Measurements from ENCODE around the gene RPS19BP1. TPM values are rescaled to one million over a fixed set of nuclear protein-coding genes. Genes with fewer than 3 reads are reported as not detected.

RPS19BP1 gene
- total RNA-seq, 1 experiment from 2014 or later: 97.2 TPM

DNA sequence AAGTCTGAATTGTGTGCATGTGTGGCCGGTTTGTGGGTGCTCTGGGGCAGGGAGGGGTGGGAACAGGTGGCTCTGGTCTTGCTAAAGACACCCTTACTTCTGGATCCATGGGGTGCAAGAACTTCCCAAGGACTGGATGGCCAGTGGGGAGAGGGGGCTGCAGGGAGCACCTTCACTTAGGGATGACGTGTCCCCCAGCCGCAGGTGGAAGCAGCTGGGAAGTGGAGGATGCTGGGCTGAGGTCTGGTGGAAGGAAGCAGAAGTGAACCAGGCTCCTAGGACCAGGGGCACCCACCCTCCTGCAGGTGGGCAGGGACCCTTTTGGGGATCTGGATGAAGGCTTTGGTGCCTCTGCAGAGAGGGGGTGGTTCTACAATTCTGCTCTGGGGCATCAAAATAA, 40.4 kb downstream of the RPS19BP1 start:
- BruUV-seq (replicated peaks): no TSS peak
- Histone ChIP-seq H3K27ac (ENCODE audit: low read depth, low read length, poor library complexity, severe bottlenecking) (no peak overlapping the region), H3K4me1 (ENCODE audit: insufficient read depth, low read length, poor library complexity, severe bottlenecking) (no peaks in the 10 kb centered on the region), H3K36me3 (ENCODE audit: insufficient read depth, low read length, poor library complexity, severe bottlenecking) (no peaks in the 10 kb centered on the region), H3K4me3 (ENCODE audit: low read depth, low read length, poor library complexity, severe bottlenecking) (no peak overlapping the region), H3K27me3 (replicated peaks; ENCODE audit: insufficient read depth, low read depth, low read length, poor library complexity) (no peaks in the 10 kb centered on the region), H3K9me3 (ENCODE audit: low read depth, low read length, poor library complexity, severe bottlenecking) (no peaks in the 10 kb centered on the region)
- intact Hi-C loops (cut with micrococcal nuclease; ENCODE audit: unreplicated experiment): no loop called here
- DNase-seq (ENCODE audit: low spot score): no peak
- TF ChIP-seq EZH2 (IDR thresholded peaks at IDR 0.05; ENCODE audit: borderline replicate concordance, low read depth, low read length, poor library complexity, severe bottlenecking) (no peak), CTCF (conservative IDR thresholded peaks at IDR 0.05; ENCODE audit: low read depth, low read length) (no peak)
- ChIA-PET CTCF (interaction anchor here (0.6 kb wide), 1 partner anchor 533 kb away, joined by 5 read pairs; no protein-coding TSS in a partner anchor), POLR2A (ENCODE audit: low non-redundant PET) (no interaction called here)

GRCh38 chr22:39491696-39492095, 40.9 kb downstream of the RPS19BP1 start:
- intact Hi-C loops (cut with micrococcal nuclease; ENCODE audit: unreplicated experiment): no loop called here
- ChIA-PET CTCF (interaction anchor here (0.6 to 1.6 kb wide), 2 partner anchors 37 to 534 kb away, joined by 5 to 7 read pairs; no protein-coding TSS in a partner anchor), POLR2A (ENCODE audit: low non-redundant PET) (no interaction called here)
- Histone ChIP-seq H3K27ac (ENCODE audit: low read depth, low read length, poor library complexity, severe bottlenecking) (no peak overlapping the region), H3K4me3 (ENCODE audit: low read depth, low read length, poor library complexity, severe bottlenecking) (no peak overlapping the region), H3K9me3 (ENCODE audit: low read depth, low read length, poor library complexity, severe bottlenecking) (no peaks in the 10 kb centered on the region), H3K27me3 (replicated peaks; ENCODE audit: insufficient read depth, low read depth, low read length, poor library complexity) (no peaks in the 10 kb centered on the region), H3K36me3 (ENCODE audit: insufficient read depth, low read length, poor library complexity, severe bottlenecking) (no peaks in the 10 kb centered on the region), H3K4me1 (ENCODE audit: insufficient read depth, low read length, poor library complexity, severe bottlenecking) (no peaks in the 10 kb centered on the region)
- TF ChIP-seq CTCF (conservative IDR thresholded peaks at IDR 0.05; ENCODE audit: low read depth, low read length): no peak
- no peak for TF ChIP-seq EZH2 (IDR thresholded peaks at IDR 0.05; ENCODE audit: borderline replicate concordance, low read depth, low read length, poor library complexity, severe bottlenecking)
- no TSS peak for BruUV-seq (replicated peaks)
- no peak for DNase-seq (ENCODE audit: low spot score)

DNA sequence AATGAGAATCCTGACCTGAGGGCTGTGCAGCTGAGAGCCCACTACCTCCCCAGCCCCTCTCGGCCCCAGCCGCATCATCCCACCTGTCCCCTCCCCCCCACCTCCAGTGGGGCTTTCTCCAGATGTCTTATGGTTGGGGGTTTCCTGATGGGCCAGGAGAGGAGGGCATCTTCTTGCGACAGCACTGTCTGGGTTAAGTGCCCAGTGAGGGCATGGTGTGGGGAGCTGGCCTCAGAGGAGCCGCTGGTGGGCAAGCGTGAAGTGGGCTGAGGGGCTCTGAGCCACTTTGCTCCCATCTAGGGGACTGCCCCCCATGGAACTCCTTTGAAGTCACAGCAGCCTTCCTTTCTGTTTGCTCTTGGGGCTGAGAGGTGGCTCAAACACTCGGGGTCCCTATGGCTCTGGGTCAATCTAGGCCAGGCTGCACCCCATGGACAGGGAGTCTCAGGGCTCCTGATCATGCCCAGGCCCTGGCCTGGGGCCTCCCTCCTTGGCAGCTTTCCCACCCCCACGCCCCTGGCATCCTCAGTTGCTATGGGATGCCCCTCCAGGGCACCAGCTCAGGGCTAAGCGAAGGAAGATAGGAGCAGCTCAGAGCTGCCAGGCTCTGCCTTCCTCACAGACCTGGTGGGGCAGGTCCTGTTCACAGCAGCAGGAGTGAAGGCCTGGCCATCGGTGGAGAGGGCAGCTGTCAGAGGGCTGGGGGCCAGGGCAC, 41.4 kb downstream of the RPS19BP1 start:
- H3K4me1 ChIP-seq (ENCODE audit: insufficient read depth, low read length, poor library complexity, severe bottlenecking): no peaks in the 10 kb centered on the region
- H3K9me3 ChIP-seq (ENCODE audit: low read depth, low read length, poor library complexity, severe bottlenecking): no peaks in the 10 kb centered on the region
- no peaks in the 10 kb centered on the region for H3K27me3 ChIP-seq (replicated peaks; ENCODE audit: insufficient read depth, low read depth, low read length, poor library complexity)
- no peak overlapping the region for H3K27ac ChIP-seq (ENCODE audit: low read depth, low read length, poor library complexity, severe bottlenecking)
- CTCF ChIA-PET: interaction anchor here (1.6 kb wide), 1 partner anchor 38 kb away, joined by 7 read pairs; no protein-coding TSS in a partner anchor
- TF ChIP-seq EZH2 (IDR thresholded peaks at IDR 0.05; ENCODE audit: borderline replicate concordance, low read depth, low read length, poor library complexity, severe bottlenecking): no peak
- no peak for TF ChIP-seq CTCF (conservative IDR thresholded peaks at IDR 0.05; ENCODE audit: low read depth, low read length)
- intact Hi-C loops (cut with micrococcal nuclease; ENCODE audit: unreplicated experiment): no loop called here
- DNase-seq (ENCODE audit: low spot score): no peak
- no peak overlapping the region for H3K4me3 ChIP-seq (ENCODE audit: low read depth, low read length, poor library complexity, severe bottlenecking)
- POLR2A ChIA-PET (ENCODE audit: low non-redundant PET): no interaction called here
- no TSS peak for BruUV-seq (replicated peaks)
- H3K36me3 ChIP-seq (ENCODE audit: insufficient read depth, low read length, poor library complexity, severe bottlenecking): no peaks in the 10 kb centered on the region
